ENCODE data around the gene TMEM187.

- TF ChIP-seq POLR2AphosphoS5 (IDR thresholded peaks at IDR 0.05; ENCODE audit: low read depth, low read length) (no peak), REST (IDR thresholded peaks at IDR 0.05; ENCODE audit: insufficient read depth in 1 of 2, low read depth in 2 of 2, low read length in 2 of 2) (no peak)
These were observed 43.2 kb downstream of the TMEM187 start for GRCh38 chrX:154015581-154016264.

Measured in PFSK-1 (cell line).